HEK293 (cell line): ENCODE data around the gene PDLIM7.

Source experiments
- BCL6B ChIP-seq: fragments of 450-650 bp; formaldehyde crosslinking; IDR thresholded peaks from 2 replicates; pipeline ENCODE4 v1.5.1; 2017; ENCODE audit warnings: missing biosample characterization, missing genetic modification characterization
- GLIS1 ChIP-seq: fragments of 450-650 bp; formaldehyde crosslinking; IDR thresholded peaks from 2 replicates; pipeline ENCODE4 v1.5.1; 2016; ENCODE audit warnings: missing biosample characterization, missing genetic modification characterization
- HIC1 ChIP-seq: fragments of 450-650 bp; formaldehyde crosslinking; IDR thresholded peaks from 2 replicates; pipeline ENCODE4 v1.5.1; 2016; ENCODE audit warnings: missing biosample characterization, missing genetic modification characterization
- HOXC10 ChIP-seq: sonication (generic); formaldehyde crosslinking; IDR thresholded peaks from 2 replicates; pipeline ENCODE4 v1.8.1; 2023; ENCODE audit warnings: mild to moderate bottlenecking, missing genetic modification reagents
- KLF10 ChIP-seq: fragments of 450-650 bp; IDR thresholded peaks from 2 replicates; pipeline ENCODE4 v1.5.1; 2018; ENCODE audit warnings: missing biosample characterization, mild to moderate bottlenecking, missing genetic modification characterization
- KLF8 ChIP-seq: fragments of 450-650 bp; formaldehyde crosslinking; IDR thresholded peaks from 2 replicates; pipeline ENCODE4 v1.5.1; 2016; ENCODE audit warnings: missing biosample characterization, missing genetic modification characterization
- PRDM4 ChIP-seq: fragments of 450-650 bp; formaldehyde crosslinking; IDR thresholded peaks from 2 replicates; pipeline ENCODE4 v1.5.1; 2017; ENCODE audit warnings: missing biosample characterization, missing genetic modification characterization
- YY2 ChIP-seq: fragments of 450-650 bp; formaldehyde crosslinking; IDR thresholded peaks from 2 replicates; pipeline ENCODE4 v1.5.1; 2016; ENCODE audit warnings: missing biosample characterization, missing genetic modification characterization
- ZBTB48 ChIP-seq: fragments of 450-650 bp; formaldehyde crosslinking; IDR thresholded peaks from 2 replicates; pipeline ENCODE4 v1.5.1; 2016; ENCODE audit warnings: missing biosample characterization, missing genetic modification characterization
- ZBTB49 ChIP-seq: fragments of 450-650 bp; formaldehyde crosslinking; IDR thresholded peaks from 2 replicates; pipeline ENCODE4 v1.5.1; 2016; ENCODE audit warnings: missing biosample characterization, missing genetic modification characterization, low read depth
- ZNF239 ChIP-seq: fragments of 450-650 bp; formaldehyde crosslinking; IDR thresholded peaks from 2 replicates; pipeline ENCODE4 v1.5.1; 2016; ENCODE audit warnings: missing biosample characterization, missing genetic modification characterization
- ZNF426 ChIP-seq: fragments of 450-650 bp; formaldehyde crosslinking; IDR thresholded peaks from 2 replicates; pipeline ENCODE4 v1.5.1; 2017; ENCODE audit warnings: missing biosample characterization, missing genetic modification characterization, mild to moderate bottlenecking, inconsistent platforms, moderate library complexity
- ZNF449 ChIP-seq: fragments of 450-650 bp; formaldehyde crosslinking; IDR thresholded peaks from 2 replicates; pipeline ENCODE4 v1.5.1; 2017; ENCODE audit warnings: missing biosample characterization, mild to moderate bottlenecking, missing genetic modification characterization, moderate library complexity
- ZNF513 ChIP-seq: fragments of 450-650 bp; IDR thresholded peaks from 2 replicates; pipeline ENCODE4 v1.5.1; 2018; ENCODE audit warnings: missing biosample characterization, missing genetic modification characterization
- ZNF521 ChIP-seq: fragments of 450-650 bp; formaldehyde crosslinking; IDR thresholded peaks from 2 replicates; pipeline ENCODE4 v1.5.1; 2017; ENCODE audit warnings: missing biosample characterization, mild to moderate bottlenecking, missing genetic modification characterization
- ZNF558 ChIP-seq: fragments of 450-650 bp; formaldehyde crosslinking; IDR thresholded peaks from 2 replicates; pipeline ENCODE4 v1.5.1; 2016; ENCODE audit warnings: missing biosample characterization, missing genetic modification characterization
- ZNF580 ChIP-seq: fragments of 450-650 bp; formaldehyde crosslinking; IDR thresholded peaks from 2 replicates; pipeline ENCODE4 v1.5.1; 2016; ENCODE audit warnings: missing biosample characterization, missing genetic modification characterization
- ZNF629 ChIP-seq: fragments of 450-650 bp; formaldehyde crosslinking; IDR thresholded peaks from 2 replicates; pipeline ENCODE4 v1.5.1; 2017; ENCODE audit warnings: missing biosample characterization, missing genetic modification characterization
- ZNF677 ChIP-seq: fragments of 450-650 bp; IDR thresholded peaks from 2 replicates; pipeline ENCODE4 v1.5.0; 2018; ENCODE audit warnings: missing biosample characterization, mild to moderate bottlenecking, missing genetic modification characterization, moderate library complexity
- ZNF747 ChIP-seq: fragments of 450-650 bp; formaldehyde crosslinking; IDR thresholded peaks from 2 replicates; pipeline ENCODE4 v1.5.1; 2016; ENCODE audit warnings: missing biosample characterization, missing genetic modification characterization
- ZNF76 ChIP-seq: fragments of 450-650 bp; formaldehyde crosslinking; IDR thresholded peaks from 2 replicates; pipeline ENCODE4; 2016; ENCODE audit warnings: low read depth, missing biosample characterization, missing genetic modification characterization, borderline replicate concordance
- ZNF785 ChIP-seq: fragments of 450-650 bp; formaldehyde crosslinking; IDR thresholded peaks from 2 replicates; pipeline ENCODE4 v1.5.1; 2016; ENCODE audit warnings: missing biosample characterization, missing genetic modification characterization
- ZNF791 ChIP-seq: fragments of 450-650 bp; formaldehyde crosslinking; IDR thresholded peaks from 2 replicates; pipeline ENCODE4 v1.5.1; 2016; ENCODE audit warnings: missing biosample characterization, missing genetic modification characterization
- ZSCAN30 ChIP-seq: fragments of 450-650 bp; IDR thresholded peaks from 2 replicates; pipeline ENCODE4 v1.5.1; 2018; ENCODE audit warnings: missing biosample characterization, mild to moderate bottlenecking, missing genetic modification characterization, moderate library complexity
- ZSCAN4 ChIP-seq: fragments of 450-650 bp; formaldehyde crosslinking; IDR thresholded peaks from 2 replicates; pipeline ENCODE4 v1.5.1; 2017; ENCODE audit warnings: missing biosample characterization, missing genetic modification characterization

Gene PDLIM7

GRCh38 chr5:177516601-177517568 is 19.5 kb upstream of the PDLIM7 start, which contains the start of gene DDX41 (continued):
- TF ChIP-seq ZSCAN4 (no peak; the same call in 1 of the 2 replicates), ZBTB49 (no peak), ZSCAN30 (no peak), ZNF629 (tag by site-specific recombination) (peak; percentile 94), ZNF449 (tag by site-specific recombination) (peak; percentile 94), ZNF677 (tag by site-specific recombination) (no peak), KLF10 (tag by site-specific recombination) (peak; percentile 87), HIC1 (tag by site-specific recombination) (peak; percentile 99), ZNF426 (no peak), ZNF521 (tag by site-specific recombination) (no peak), ZBTB48 (tag by site-specific recombination) (peak; percentile 41; the same call in 1 of the 2 replicates), ZNF785 (tag by site-specific recombination) (no peak), KLF8 (peak; percentile 96), ZNF513 (peak; percentile 75), ZNF580 (tag by site-specific recombination) (peak; percentile 96), ZNF747 (no peak), PRDM4 (tag by site-specific recombination) (peak; percentile 8; the same call in 1 of the 2 replicates), ZNF791 (tag by site-specific recombination) (no peak), BCL6B (tag by site-specific recombination) (no peak), ZNF239 (tag by site-specific recombination) (no peak), GLIS1 (tag by site-specific recombination) (peak; percentile 95), ZNF558 (peak; percentile 43; the same call in 1 of the 2 replicates), YY2 (tag by site-specific recombination) (peak; percentile 96), ZNF76 (tag by site-specific recombination) (peak; percentile 98), HOXC10 (CRISPR knock-in tag) (no peak)
